HepG2 (cell line): ENCODE measurements around the gene RABL6. TPM values are rescaled to one million over a fixed set of nuclear protein-coding genes. Genes with fewer than 3 reads are reported as not detected.
A peak's percentile ranks its signal among the peaks of the same experiment; 100 is the strongest.

Source experiments
- CC2D1A ChIP-seq: sonication (generic); formaldehyde crosslinking; IDR thresholded peaks from 2 replicates; pipeline ENCODE4 v1.8.1; 2023; ENCODE audit warnings: mild to moderate bottlenecking, missing genetic modification reagents
- CHCHD3 ChIP-seq: sonication (generic); formaldehyde crosslinking; IDR thresholded peaks from 2 replicates; pipeline ENCODE4 v1.8.0; 2022; ENCODE audit warnings: mild to moderate bottlenecking, missing genetic modification reagents, moderate library complexity
- GZF1 ChIP-seq: sonication (generic); formaldehyde crosslinking; IDR thresholded peaks from 2 replicates; pipeline ENCODE4 v1.5.1; 2020; ENCODE audit warnings: mild to moderate bottlenecking, missing genetic modification reagents
- NCOA2 ChIP-seq: sonication (generic); formaldehyde crosslinking; IDR thresholded peaks from 2 replicates; pipeline ENCODE4 v1.8.0; 2022; ENCODE audit warnings: inconsistent platforms
- SMAD1 ChIP-seq: sonication (generic); formaldehyde crosslinking; IDR thresholded peaks from 2 replicates; pipeline ENCODE4 v1.4.0; 2020; ENCODE audit warnings: missing genetic modification reagents, low read depth, mild to moderate bottlenecking, borderline replicate concordance
- SOX13 ChIP-seq, 3 experiments: fragments of 450-650 bp in 1 of 3; sonication (generic) in 1 of 3; formaldehyde crosslinking in 1 of 3; IDR thresholded peaks in 2 of 3; conservative IDR thresholded peaks in 1 of 3; 2 replicates each; pipeline versions ENCODE4 v1.5.0 to v1.6.1; 2016 to 2020; ENCODE audit warnings: antibody characterized with exemption in 1 of 3, mild to moderate bottlenecking in 1 of 3, missing compliant biosample characterization in 1 of 3, missing genetic modification reagents in 1 of 3, moderate library complexity in 1 of 3
- SRY ChIP-seq: sonication (generic); formaldehyde crosslinking; IDR thresholded peaks from 2 replicates; pipeline ENCODE4 v1.8.0; 2022; ENCODE audit warnings: mild to moderate bottlenecking, missing genetic modification reagents
- SUZ12 ChIP-seq: fragments of 150-350 bp; IDR thresholded peaks from 2 replicates; pipeline ENCODE4 v1.6.1; 2014; ENCODE audit warnings: low read depth, low read length
- TOPORS ChIP-seq: sonication (generic); formaldehyde crosslinking; IDR thresholded peaks from 2 replicates; pipeline ENCODE4 v1.8.0; 2023; ENCODE audit warnings: mild to moderate bottlenecking, missing genetic modification reagents
- YEATS2 ChIP-seq: sonication (generic); formaldehyde crosslinking; IDR thresholded peaks from 2 replicates; pipeline ENCODE4 v1.4.0; 2020; ENCODE audit warnings: missing genetic modification reagents, borderline replicate concordance
- ZFP36L1 ChIP-seq: sonication (generic); formaldehyde crosslinking; IDR thresholded peaks from 2 replicates; pipeline ENCODE4 v1.8.0; 2022; ENCODE audit warnings: mild to moderate bottlenecking, missing genetic modification reagents, moderate library complexity
- ZFP82 ChIP-seq: sonication (generic); formaldehyde crosslinking; IDR thresholded peaks from 2 replicates; pipeline ENCODE4 v1.5.1; 2020; ENCODE audit warnings: mild to moderate bottlenecking, missing genetic modification reagents, borderline replicate concordance
- ZNF772 ChIP-seq: sonication (generic); formaldehyde crosslinking; IDR thresholded peaks from 2 replicates; pipeline ENCODE4 v1.5.0; 2020; ENCODE audit warnings: mild to moderate bottlenecking, missing genetic modification reagents
- polyA plus RNA-seq, 8 experiments: library from polyadenylated mRNA; depleted of rRNA in 3 of 8; stranded (reverse) in 7 of 8; unstranded in 1 of 8; fragments of >200 nt; fragmentation: Illumina TruSeq in 4 of 8; extraction: Trizol in 4 of 8; gene quantifications; 2 replicates each; pipeline versions ENCODE4 v1.2.1 to v1.2.3, GENCODE V29; 2011 to 2016; ENCODE audit warnings: low read depth in 4 of 8, missing spikeins in 1 of 8, mixed read lengths in 1 of 8; ENCODE audit not compliant: insufficient read depth in 1 of 8
- total RNA-seq, 5 experiments: library from RNA; depleted of rRNA; stranded (reverse); fragments of >200 nt; fragmentation: Illumina TruSeq; extraction: Trizol; gene quantifications; 2 replicates each; pipeline ENCODE4 v1.2.3, GENCODE V29; 2016; ENCODE audit warnings: low read depth in 1 of 5
- TF ChIP-seq, protein P1 (sequence below): sonication (generic); formaldehyde crosslinking; IDR thresholded peaks from 2 replicates; pipeline ENCODE4 v1.4.0; 2020; ENCODE audit warnings: missing genetic modification reagents
- TF ChIP-seq, protein P2 (sequence below), 2 experiments: sonication (generic) in 1 of 2; formaldehyde crosslinking in 1 of 2; IDR thresholded peaks; 2 replicates each; pipeline versions ENCODE4 v1.5.1 to v1.6.1; 2011 to 2020; ENCODE audit warnings: borderline replicate concordance in 1 of 2, low read depth in 1 of 2, low read length in 1 of 2, mild to moderate bottlenecking in 1 of 2, missing genetic modification reagents in 1 of 2, moderate library complexity in 1 of 2
- TF ChIP-seq, protein P3 (sequence below): sonication (generic); formaldehyde crosslinking; IDR thresholded peaks from 2 replicates; pipeline ENCODE4 v1.8.1; 2023; ENCODE audit warnings: mild to moderate bottlenecking, moderate library complexity, missing genetic modification reagents
- TF ChIP-seq, protein P4 (sequence below): sonication (generic); formaldehyde crosslinking; IDR thresholded peaks from 2 replicates; pipeline ENCODE4 v1.5.0; 2020; ENCODE audit warnings: mild to moderate bottlenecking, missing genetic modification reagents
- TF ChIP-seq, protein P5 (sequence below): sonication (generic); formaldehyde crosslinking; IDR thresholded peaks from 2 replicates; pipeline ENCODE4 v1.5.1; 2020; ENCODE audit warnings: mild to moderate bottlenecking, missing genetic modification reagents, moderate library complexity

The RABL6 gene
- total and polyA plus RNA-seq, 2 of the 13 experiments (the other 11 are each of a cell fraction or from before 2014, with no cell fraction given), result 81.5 to 125 TPM

- TF ChIP-seq CC2D1A (CRISPR knock-in tag) (0 out of 2 replicates have a peak, but pooled peaks have one; percentile 49), GZF1 (CRISPR knock-in tag) (0 out of 2 replicates have a peak, but pooled peaks have one; percentile 59), ZFP36L1 (CRISPR knock-in tag) (no peak), SOX13 (IDR thresholded peaks at IDR 0.05) (no peak), SOX13 (CRISPR knock-in tag; conservative IDR thresholded peaks at IDR 0.05 in 1 of 2, IDR thresholded peaks at IDR 0.05 in 1 of 2) (0 out of 4 replicates have a peak, but pooled peaks of 1 of the 2 experiments have one; percentile 5), SRY (CRISPR knock-in tag) (peak; percentile 58; the same call in 1 of the 2 replicates), ZFP82 (CRISPR knock-in tag) (no peak), ZNF772 (CRISPR knock-in tag) (0 out of 2 replicates have a peak, but pooled peaks have one; percentile 67), NCOA2 (CRISPR knock-in tag) (no peak), TOPORS (CRISPR knock-in tag) (no peak), SUZ12 (no peak), YEATS2 (no peak), SMAD1 (CRISPR knock-in tag) (no peak; the same call in 1 of the 2 replicates), CHCHD3 (peak; percentile 21; the same call in 1 of the 2 replicates)
- TF ChIP-seq, protein P1, sequence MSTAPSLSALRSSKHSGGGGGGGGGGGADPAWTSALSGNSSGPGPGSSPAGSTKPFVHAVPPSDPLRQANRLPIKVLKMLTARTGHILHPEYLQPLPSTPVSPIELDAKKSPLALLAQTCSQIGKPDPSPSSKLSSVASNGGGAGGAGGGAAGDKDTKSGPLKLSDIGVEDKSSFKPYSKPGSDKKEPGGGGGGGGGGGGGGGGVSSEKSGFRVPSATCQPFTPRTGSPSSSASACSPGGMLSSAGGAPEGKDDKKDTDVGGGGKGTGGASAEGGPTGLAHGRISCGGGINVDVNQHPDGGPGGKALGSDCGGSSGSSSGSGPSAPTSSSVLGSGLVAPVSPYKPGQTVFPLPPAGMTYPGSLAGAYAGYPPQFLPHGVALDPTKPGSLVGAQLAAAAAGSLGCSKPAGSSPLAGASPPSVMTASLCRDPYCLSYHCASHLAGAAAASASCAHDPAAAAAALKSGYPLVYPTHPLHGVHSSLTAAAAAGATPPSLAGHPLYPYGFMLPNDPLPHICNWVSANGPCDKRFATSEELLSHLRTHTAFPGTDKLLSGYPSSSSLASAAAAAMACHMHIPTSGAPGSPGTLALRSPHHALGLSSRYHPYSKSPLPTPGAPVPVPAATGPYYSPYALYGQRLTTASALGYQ (CRISPR knock-in tag), result 0 out of 2 replicates have a peak, but pooled peaks have one; percentile 19
- TF ChIP-seq, protein P2, sequence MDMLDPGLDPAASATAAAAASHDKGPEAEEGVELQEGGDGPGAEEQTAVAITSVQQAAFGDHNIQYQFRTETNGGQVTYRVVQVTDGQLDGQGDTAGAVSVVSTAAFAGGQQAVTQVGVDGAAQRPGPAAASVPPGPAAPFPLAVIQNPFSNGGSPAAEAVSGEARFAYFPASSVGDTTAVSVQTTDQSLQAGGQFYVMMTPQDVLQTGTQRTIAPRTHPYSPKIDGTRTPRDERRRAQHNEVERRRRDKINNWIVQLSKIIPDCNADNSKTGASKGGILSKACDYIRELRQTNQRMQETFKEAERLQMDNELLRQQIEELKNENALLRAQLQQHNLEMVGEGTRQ (IDR thresholded peaks at IDR 0.05; ENCODE audit: low read depth, low read length), result no peak
- TF ChIP-seq, protein P2 (CRISPR knock-in tag; IDR thresholded peaks at IDR 0.05; ENCODE audit: borderline replicate concordance), result no peak
- TF ChIP-seq, protein P3, sequence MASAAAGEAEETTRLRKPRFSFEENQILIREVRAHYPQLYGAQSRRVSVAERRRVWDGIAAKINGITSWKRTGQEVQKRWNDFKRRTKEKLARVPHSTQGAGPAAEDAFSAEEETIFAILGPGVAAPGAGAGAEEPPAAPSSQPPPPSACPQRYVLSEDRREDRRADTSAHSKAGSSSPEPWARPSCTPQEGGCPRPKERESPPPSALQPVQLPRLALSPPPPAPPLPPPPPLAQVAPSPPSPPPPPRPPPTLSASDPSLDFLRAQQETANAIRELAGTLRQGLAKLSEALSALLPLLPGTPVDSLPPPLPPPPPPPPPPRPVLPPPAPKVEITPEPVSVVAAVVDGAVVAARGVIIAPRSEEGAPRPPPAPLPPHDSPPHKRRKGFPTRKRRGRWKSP, result peak; percentile 17; the same call in 1 of the 2 replicates
- TF ChIP-seq, protein P4, sequence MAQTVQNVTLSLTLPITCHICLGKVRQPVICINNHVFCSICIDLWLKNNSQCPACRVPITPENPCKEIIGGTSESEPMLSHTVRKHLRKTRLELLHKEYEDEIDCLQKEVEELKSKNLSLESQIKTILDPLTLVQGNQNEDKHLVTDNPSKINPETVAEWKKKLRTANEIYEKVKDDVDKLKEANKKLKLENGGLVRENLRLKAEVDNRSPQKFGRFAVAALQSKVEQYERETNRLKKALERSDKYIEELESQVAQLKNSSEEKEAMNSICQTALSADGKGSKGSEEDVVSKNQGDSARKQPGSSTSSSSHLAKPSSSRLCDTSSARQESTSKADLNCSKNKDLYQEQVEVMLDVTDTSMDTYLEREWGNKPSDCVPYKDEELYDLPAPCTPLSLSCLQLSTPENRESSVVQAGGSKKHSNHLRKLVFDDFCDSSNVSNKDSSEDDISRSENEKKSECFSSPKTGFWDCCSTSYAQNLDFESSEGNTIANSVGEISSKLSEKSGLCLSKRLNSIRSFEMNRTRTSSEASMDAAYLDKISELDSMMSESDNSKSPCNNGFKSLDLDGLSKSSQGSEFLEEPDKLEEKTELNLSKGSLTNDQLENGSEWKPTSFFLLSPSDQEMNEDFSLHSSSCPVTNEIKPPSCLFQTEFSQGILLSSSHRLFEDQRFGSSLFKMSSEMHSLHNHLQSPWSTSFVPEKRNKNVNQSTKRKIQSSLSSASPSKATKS (CRISPR knock-in tag), result no peak
- TF ChIP-seq, protein P5, sequence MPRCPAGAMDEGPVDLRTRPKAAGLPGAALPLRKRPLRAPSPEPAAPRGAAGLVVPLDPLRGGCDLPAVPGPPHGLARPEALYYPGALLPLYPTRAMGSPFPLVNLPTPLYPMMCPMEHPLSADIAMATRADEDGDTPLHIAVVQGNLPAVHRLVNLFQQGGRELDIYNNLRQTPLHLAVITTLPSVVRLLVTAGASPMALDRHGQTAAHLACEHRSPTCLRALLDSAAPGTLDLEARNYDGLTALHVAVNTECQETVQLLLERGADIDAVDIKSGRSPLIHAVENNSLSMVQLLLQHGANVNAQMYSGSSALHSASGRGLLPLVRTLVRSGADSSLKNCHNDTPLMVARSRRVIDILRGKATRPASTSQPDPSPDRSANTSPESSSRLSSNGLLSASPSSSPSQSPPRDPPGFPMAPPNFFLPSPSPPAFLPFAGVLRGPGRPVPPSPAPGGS, result peak; percentile 25; the same call in 1 of the 2 replicates
Measured at GRCh38 chr9:136791516-136792276, 16.1 kb upstream of the RABL6 start (continued).
